ENCODE data around the gene LRP1. TPM values are rescaled to one million over a fixed set of nuclear protein-coding genes. Genes with fewer than 3 reads are reported as not detected.

The LRP1 gene
- total and polyA plus RNA-seq, 8 donors, result 108 to 325 (median 138) TPM

- H3K36me3 ChIP-seq, result peaks cover 0 to 100% of the 10 kb centered on the region in 2 donors
- no peak for ATAC-seq
These were observed 72.9 kb downstream of the LRP1 start for GRCh38 chr12:57201219-57201618.

DNA sequence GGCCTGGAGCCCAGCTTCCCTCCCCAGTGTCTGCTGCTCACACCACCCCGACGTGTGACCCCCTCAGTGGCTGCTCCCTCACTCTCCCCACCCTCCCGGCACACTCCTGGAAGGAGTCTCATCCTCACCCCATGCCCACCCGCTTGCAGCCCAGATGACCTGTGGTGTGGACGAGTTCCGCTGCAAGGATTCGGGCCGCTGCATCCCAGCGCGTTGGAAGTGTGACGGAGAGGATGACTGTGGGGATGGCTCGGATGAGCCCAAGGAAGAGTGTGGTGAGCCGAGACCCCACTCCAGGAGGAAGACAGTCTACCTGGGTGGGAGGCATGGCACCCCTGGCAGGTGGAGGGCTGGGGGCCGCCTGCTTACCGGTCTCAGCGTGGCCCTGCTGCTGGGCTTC lies 73.3 kb downstream of the LRP1 start:
- intact Hi-C loops (cut with DNase I), result no loop called here
- Histone ChIP-seq H3K36me3 (peaks cover 0 to 100% of the 10 kb centered on the region in 2 donors), H3K27ac (no peak overlapping the region), H3K4me3 (no peak overlapping the region), H3K4me1 (no peaks in the 10 kb centered on the region), H3K9me3 (no peaks in the 10 kb centered on the region), H3K27me3 (no peaks in the 10 kb centered on the region)
- no peak for TF ChIP-seq CTCF (IDR thresholded peaks at IDR 0.05)
- DNase-seq (no peak), ATAC-seq (no peak)

More at GRCh38 chr12:57201219-57201618, 72.9 kb downstream of the LRP1 start:
- TF ChIP-seq CTCF (IDR thresholded peaks at IDR 0.05), result no peak
- H3K4me3 ChIP-seq, result no peak overlapping the region
- intact Hi-C loops (cut with DNase I), result no loop called here
- H3K27me3 ChIP-seq, result no peaks in the 10 kb centered on the region
- H3K4me1 ChIP-seq, result no peaks in the 10 kb centered on the region
- no peaks in the 10 kb centered on the region for H3K9me3 ChIP-seq
- H3K27ac ChIP-seq, result no peak overlapping the region
- DNase-seq, result no peak

GRCh38 chr12:57202321-57202720 lies 74.0 kb downstream of the LRP1 start:
- no peak for ATAC-seq

DNA sequence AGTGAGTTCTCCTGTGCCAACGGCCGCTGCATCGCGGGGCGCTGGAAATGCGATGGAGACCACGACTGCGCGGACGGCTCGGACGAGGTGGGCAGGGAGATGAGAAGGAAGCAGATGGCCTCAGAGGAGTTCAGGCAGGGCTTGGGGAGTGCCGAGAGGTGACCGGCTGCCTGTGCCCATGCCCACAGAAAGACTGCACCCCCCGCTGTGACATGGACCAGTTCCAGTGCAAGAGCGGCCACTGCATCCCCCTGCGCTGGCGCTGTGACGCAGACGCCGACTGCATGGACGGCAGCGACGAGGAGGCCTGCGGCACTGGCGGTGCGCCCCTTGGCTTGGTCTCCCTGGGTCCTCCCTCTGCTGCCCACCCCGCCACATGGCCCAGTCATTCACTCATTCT lies 74.9 kb downstream of the LRP1 start:
- no peak for TF ChIP-seq CTCF (IDR thresholded peaks at IDR 0.05)
- peaks cover 0 to 100% of the 10 kb centered on the region in 2 donors for H3K36me3 ChIP-seq
- intact Hi-C loops (cut with DNase I), result no loop called here
- no peak overlapping the region for H3K27ac ChIP-seq
- H3K9me3 ChIP-seq, result no peaks in the 10 kb centered on the region
- no peak overlapping the region for H3K4me3 ChIP-seq
- no peaks in the 10 kb centered on the region for H3K27me3 ChIP-seq
- no peak for DNase-seq
- H3K4me1 ChIP-seq, result no peaks in the 10 kb centered on the region
- no peak for ATAC-seq

More at GRCh38 chr12:57202321-57202720, 74.0 kb downstream of the LRP1 start:
- no peak for TF ChIP-seq CTCF (IDR thresholded peaks at IDR 0.05)
- no peaks in the 10 kb centered on the region for H3K27me3 ChIP-seq
- intact Hi-C loops (cut with DNase I), result no loop called here
- DNase-seq, result no peak
- H3K4me3 ChIP-seq, result no peak overlapping the region
- no peaks in the 10 kb centered on the region for H3K9me3 ChIP-seq
- peaks cover 0 to 100% of the 10 kb centered on the region in 2 donors for H3K36me3 ChIP-seq
- no peak overlapping the region for H3K27ac ChIP-seq
- no peaks in the 10 kb centered on the region for H3K4me1 ChIP-seq

- H3K4me3 ChIP-seq, result no peak overlapping the region
- H3K27me3 ChIP-seq, result no peaks in the 10 kb centered on the region
- TF ChIP-seq CTCF (IDR thresholded peaks at IDR 0.05), result no peak
- ATAC-seq (no peak), DNase-seq (no peak)
- intact Hi-C loops (cut with DNase I), result no loop called here
- H3K36me3 ChIP-seq, result peaks cover 0 to 100% of the 10 kb centered on the region in 2 donors
- no peaks in the 10 kb centered on the region for H3K4me1 ChIP-seq
- H3K27ac ChIP-seq, result no peak overlapping the region
- no peaks in the 10 kb centered on the region for H3K9me3 ChIP-seq
These were observed 75.5 kb downstream of the LRP1 start for GRCh38 chr12:57203791-57204190.

Data from left lung (tissue), 10 donors.